GM19240 (cell line): ENCODE data around the gene MICALL2.

Source experiments
- DNase-seq: peaks from one replicate; pipeline ENCODE4 v3.0.0; 2011; ENCODE audit warnings: low spot score; ENCODE audit not compliant: insufficient read length

Gene MICALL2

DNA sequence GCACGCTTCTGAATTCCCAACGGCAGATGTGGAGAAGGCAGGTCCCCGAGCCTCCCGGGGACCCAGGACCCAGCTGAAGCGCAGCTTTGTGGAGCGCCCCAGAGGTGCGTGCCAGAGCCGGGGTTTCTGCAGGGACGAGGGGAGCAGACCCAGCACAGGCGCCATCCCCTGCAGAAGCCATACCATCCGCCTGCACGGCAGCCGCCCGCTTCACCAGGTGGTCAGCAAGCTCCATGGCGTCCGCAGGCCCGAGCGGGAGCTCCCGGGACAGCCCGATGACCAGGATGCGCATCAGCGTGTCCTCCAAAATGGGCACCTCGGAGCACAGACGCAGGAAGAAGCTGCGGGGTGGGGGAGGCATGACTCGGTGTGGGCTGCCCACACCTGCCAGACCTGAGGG is 34.3 kb upstream of the MICALL2 start:
- DNase-seq, result no peak

DNA sequence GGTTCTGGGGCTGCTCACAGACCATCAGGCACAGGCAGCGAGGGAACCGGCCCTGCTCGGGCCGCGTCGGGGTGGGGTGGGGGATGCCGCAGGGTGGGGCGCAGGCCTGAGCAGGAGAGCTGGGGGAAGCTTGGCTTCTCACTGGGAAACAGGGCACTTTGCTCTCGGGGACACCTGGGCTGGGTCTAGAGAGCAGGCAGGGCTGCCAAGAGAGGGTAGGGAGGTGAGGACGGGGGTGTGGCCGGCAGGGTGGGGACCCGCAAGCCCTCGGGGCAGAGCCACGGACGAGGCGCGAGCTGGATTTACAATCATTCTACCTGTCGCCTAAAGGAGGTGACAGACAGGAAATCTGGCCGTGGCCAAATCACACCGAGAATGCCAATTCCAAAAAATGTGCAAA is 33.9 kb upstream of the MICALL2 start:
- no peak for DNase-seq

DNA sequence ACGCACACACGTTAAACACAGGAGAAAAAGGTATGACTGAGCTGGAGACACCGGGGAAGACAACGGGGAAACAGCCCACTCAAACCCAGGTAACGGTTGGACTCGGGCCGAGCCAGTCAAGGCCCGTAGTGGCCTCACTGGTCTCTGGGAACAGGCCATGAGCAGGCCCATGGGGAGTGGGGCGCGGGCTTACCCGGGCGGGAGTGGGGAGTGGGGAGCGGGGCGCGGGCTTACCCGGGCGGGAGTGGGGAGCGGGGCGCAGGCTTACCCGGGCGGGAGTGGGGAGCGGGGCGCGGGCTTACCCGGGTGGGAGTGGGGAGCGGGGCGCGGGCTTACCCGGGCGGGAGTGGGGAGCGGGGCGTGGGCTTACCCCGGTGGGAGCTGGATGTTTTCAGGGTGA is 33.4 kb upstream of the MICALL2 start:
- no peak for DNase-seq

DNA sequence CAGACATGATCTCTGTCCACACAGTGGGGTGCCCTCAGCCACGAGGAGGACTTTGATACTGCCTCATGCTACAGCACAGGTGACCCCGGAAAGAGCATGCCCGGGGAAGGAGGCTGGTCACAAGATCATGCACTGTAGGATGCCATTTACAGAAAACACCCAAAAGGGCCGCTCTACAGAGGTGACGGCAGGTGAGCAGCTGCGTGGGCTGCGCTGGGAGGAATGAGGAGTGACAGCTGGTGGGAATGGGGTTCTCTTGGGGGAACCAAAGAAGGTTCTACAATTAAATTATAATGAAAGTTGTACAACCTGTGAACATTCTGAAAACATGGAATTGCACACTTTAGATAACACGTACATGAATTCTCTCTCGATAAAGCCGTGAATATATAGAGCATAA is 33.0 kb upstream of the MICALL2 start:
- DNase-seq, result no peak

DNA sequence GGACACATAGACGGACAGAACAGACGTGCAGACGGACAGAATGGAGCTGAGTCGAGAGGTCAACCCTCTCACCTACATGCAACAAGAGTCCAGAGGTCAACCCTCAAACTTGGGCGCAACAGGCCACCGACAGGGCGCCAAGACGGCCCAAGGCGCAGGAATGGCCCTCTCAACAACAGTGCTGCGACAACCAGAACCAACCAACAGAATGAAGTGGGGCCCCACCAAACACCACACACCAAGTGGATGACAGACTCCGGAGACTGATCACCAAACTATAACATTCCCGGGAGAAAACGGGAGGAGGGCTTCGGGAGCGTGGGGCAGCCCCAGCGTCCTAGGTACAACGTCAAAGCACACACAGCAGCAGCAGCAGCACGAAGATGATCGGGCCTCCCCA is 31.6 kb upstream of the MICALL2 start:
- no peak for DNase-seq

DNA sequence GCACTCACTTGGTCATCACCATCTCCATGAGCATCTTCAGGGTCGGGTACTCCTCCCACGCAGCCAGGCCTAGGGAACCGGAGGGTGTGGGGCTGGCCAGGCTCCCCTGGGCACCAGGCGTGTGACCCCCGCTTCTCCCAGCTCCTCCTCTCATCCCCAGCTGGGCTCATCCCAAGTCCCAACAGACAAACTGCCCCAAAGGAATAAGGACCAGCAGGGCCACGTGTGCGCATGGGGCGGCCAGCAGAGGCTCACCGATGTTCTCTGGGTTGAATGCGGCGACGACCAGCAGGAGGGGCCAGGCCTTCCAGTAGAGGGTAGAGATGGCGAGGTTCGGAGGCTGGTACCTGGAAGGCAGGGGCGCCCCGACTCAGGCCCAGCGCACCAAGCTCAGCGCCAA is 30.1 kb upstream of the MICALL2 start:
- DNase-seq, result no peak

- no peak for DNase-seq
Measured at GRCh38 chr7:1488016-1488415, 28.7 kb upstream of the MICALL2 start.

DNA sequence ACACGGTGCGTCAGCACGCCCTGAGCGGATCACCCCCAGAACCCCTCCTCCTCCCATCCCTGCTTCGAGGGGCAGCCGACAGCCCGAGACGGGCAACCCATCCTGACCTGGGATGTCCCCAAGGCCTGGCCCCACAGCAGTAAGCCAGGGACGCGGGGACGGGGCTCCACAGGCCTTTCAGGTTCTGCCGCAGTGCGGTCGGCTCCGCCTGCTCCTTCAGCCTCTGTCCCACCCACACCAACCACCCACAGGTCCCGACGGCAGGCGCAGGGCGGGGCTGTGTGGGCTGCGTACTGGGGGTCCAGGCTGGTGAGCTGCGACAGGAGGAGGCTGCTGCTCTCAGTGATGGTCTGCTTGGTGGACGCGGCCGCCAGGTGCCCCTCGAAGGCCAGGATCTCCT is 28.2 kb upstream of the MICALL2 start:
- no peak for DNase-seq

DNA sequence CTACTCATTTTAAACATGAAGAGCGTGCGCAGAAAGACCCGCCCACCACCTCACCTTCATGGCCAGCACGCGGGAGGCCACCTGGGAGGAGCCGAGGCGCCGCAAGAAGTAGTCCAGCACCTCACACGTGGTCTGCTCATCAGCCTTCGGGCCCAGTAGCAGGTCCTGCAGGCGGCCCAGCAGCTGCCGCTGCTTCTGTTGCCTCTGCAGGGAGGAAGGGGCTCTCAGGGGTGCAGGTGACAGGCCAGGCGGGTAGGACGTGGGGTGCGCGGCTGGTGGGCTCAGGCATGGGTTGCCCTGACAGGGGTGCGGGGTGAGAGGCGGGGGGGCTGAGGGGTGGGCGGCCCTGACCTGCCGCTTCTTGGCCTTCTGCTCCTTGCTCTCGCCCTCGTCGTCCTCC is 27.3 kb upstream of the MICALL2 start:
- DNase-seq, result no peak

DNA sequence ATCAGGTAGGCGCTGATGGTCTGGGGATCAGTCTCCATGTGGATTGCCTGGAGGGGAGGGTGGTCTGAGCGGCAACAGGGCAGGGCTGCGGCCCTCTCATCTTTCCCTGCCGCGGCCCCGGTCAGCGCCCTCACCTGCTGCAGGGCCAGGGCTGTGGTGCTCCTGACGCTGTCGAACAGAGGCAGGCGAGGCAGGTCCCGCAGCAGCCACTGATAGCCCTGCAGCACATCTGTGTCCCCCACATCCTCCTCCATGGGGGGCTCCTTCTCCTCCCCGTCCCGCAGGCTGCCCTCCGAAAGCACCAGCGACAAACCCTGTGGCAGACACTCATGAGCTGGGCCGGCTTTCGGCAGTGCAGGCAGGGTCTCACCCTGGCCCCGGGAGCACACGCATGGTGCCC is 25.9 kb upstream of the MICALL2 start:
- no peak for DNase-seq

DNA sequence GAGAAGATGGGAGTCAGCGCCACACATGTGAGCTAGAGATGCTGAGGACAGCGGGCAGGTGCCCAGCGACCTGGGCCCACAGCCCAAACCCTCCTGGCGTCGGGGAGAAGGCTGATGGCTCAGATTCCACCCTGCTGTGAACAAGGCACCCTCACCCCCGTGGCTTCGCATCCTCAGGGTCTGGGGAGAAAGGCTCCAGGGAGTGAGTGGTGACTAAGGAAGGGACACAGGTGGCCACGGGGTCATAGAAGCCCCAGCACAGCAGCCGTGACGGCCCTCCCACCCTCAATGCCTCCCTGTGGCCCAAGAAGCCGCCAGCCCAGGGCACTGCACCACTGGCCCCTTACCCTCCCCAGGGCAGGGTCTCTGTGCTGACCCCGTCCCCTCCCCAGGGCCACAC is 25.3 kb upstream of the MICALL2 start:
- no peak for DNase-seq

- no peak for DNase-seq
Measured at GRCh38 chr7:1483536-1484505, 24.6 kb upstream of the MICALL2 start.

DNA sequence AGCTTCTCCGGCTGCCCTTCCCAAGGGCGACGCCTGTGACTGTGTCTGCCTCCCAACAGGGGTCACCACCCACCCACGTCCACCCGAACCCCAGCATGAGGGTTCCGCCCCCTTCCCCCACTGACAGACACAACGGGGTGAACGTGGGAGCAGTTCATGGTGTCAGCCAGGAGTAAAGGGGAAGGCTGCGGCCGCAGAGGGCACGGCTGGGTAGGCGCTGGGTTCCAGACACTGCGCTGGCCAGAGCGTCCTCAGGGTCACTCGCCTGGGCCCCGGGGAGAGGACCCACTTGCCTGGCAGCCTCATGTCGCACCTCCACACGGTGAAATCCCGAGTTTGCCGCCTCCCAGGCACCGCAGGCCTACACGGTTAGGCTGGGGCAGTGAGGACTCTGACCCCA is 23.8 kb upstream of the MICALL2 start:
- DNase-seq, result no peak

DNA sequence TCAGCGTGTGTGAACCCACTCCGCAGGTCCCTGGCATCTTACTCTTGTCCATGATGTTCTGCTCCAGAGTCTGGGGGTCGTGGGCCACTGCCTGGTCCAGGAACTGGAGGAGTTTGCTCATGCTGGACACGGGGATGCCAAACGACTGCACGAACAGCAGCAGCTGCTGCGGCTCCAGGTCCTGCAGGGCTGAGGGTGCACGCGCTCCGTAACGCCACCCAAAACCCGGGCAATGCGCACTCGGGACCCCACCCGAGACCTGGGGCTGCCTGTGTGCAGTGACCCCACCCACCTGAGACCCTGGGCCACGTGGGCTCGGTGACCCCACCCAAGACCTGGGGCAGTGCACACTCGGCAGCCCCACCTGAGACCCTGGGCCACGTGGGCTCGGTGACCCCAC is 22.0 kb upstream of the MICALL2 start:
- DNase-seq, result no peak

DNA sequence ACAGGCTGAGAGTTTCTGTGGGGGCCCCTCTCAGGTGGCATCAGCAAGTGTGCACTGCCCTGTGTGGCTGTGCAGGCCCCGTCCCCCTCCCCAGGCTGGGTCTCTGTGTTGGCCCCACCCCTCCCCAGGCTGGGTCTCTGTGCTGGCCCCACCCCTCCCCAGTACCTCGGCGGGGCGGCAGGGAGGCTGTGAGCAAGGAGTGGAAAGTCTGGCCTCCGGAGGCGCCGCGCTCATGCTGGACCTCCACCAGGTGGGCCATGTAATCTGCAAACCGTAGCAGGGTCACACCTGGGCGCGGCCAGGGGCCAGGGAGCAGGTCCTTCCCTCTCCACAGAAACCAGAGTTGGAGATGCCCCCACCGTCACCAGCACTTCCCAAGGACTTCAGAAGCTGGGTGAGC is 21.4 kb upstream of the MICALL2 start:
- no peak for DNase-seq

GRCh38 chr7:1479287-1479686 is 20.0 kb upstream of the MICALL2 start:
- no peak for DNase-seq

- no peak for DNase-seq
Measured at GRCh38 chr7:1478480-1478879, 19.2 kb upstream of the MICALL2 start.

DNA sequence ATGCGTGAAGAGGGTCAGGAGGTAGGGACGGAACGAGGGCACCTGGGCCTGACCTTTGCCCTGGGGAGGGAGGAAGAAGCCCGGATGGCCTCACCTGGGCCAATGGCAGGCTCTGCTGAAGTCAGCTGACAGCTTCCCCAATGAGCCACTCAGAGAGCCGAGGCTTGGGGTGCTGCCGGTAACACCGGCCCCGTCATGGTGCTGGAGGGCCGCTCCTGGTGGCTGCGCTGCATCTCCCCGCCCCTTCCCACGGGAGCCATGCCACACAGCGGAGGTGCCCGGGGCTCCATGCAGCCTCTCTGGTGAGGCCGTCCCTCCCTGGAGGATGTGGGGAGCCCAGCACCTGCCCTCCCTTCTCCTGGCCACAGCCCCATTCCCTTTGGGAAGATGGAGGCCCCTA is 17.6 kb upstream of the MICALL2 start:
- DNase-seq, result no peak

DNA sequence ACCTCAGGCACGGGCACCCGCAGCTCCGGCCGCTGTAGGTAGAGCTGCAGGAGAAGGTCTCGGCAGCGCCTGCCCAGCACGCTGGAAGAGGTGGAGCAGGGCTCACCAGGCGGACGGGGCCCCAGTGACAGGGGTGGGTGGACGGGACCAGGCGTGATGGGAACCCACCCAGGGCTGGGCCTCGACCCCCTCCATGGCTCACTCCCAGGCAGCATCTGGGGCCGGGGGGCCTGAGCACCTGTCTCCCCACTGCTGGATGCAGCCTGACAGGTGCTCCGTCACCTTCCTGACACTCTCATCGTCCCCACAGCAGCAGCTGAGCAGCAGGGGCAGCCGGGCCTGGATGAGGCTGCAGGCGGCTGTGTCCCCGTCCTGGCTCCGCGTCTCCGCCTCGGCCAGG is 16.7 kb upstream of the MICALL2 start:
- DNase-seq, result no peak

DNA sequence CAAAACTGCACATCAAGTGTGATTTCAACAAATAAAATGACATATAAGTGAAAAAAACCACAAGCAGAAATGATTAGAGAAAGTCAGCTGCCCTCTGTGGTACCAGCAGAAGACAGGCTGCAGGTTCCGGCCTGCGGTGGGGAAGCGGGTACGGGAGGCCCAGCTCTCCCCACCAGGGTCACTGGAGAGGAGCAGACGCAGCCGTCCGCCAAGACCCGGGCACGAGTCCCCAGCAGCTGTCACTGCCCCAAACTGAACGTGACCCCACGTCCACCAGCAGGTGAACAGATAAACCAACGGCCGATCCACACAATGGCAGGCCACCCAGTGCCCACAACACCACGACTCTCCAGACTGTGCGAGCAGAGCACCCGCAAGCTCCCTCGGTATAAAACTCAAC is 16.1 kb upstream of the MICALL2 start:
- no peak for DNase-seq

GRCh38 chr7:1474736-1475135 is 15.5 kb upstream of the MICALL2 start:
- no peak for DNase-seq

DNA sequence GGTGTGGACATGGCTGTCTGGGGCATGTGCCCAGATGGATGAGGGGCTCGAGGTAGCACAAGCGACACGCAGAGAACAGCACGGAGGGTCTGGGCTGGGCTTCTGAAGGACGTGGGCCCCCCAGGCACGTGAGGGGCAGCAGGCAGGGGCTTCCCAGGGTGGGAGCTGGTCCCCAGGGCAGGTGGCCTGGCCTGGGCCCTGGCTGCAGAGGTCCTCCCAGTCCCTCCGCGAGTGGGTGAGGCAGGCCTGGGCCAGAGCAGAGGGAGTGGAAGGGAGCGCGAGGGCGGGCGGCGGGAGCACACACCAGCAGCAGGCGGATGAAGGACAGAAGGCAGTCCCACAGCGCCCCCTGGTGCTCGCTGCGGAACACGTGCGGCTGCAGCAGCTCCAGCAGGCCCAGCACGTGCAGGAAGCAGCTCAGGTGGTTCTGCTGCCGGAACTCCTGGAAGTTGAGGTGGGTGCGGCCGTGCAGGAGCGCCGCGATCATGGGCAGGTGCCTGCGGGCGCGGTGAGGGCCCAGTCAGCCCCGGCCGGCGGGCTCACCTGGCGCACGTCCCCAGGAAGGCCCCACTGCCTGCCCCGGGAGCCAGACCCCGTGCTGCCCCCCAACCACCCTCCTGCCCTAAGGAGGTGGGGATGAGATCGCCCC is 14.7 kb upstream of the MICALL2 start:
- peak; percentile 98 for DNase-seq

GRCh38 chr7:1470901-1471300 is 11.6 kb upstream of the MICALL2 start:
- no peak for DNase-seq
